Activated CD4-positive, alpha-beta T cell treated with anti-CD3 and anti-CD28 coated beads for 1 hour (primary cell): ENCODE results near the gene MRFAP1.

ENCODE experiments used
- DNase-seq: peaks from one replicate; pipeline ENCODE4 v3.0.0-alpha.2; 2020

MRFAP1 gene

GRCh38 chr4:6640292-6641163 lies at the start of gene MRFAP1:
Gene MRFAP1, plus strand, starts transcription at chr4:6640685. Its CDS starts 178 bp downstream, at chr4:6640863.
- DNase-seq = peak; percentile 93

GRCh38 chr4:6591313-6591712 lies 49.2 kb upstream of the MRFAP1 start:
- no peak for DNase-seq

- no peak for DNase-seq
Observed at GRCh38 chr4:6591781-6592180, 48.7 kb upstream of the MRFAP1 start.

- DNase-seq = no peak
Observed at GRCh38 chr4:6592804-6593563, 47.5 kb upstream of the MRFAP1 start.

GRCh38 chr4:6594341-6594740 lies 46.1 kb upstream of the MRFAP1 start:
- DNase-seq = no peak

GRCh38 chr4:6594826-6595355 lies 45.6 kb upstream of the MRFAP1 start:
- no peak for DNase-seq

- no peak for DNase-seq
Observed at GRCh38 chr4:6595897-6596537, 44.5 kb upstream of the MRFAP1 start.

- DNase-seq = no peak
Observed at GRCh38 chr4:6596948-6597347, 43.5 kb upstream of the MRFAP1 start.

- DNase-seq = no peak
Observed at GRCh38 chr4:6598127-6598526, 42.4 kb upstream of the MRFAP1 start.

GRCh38 chr4:6598641-6599040 lies 41.8 kb upstream of the MRFAP1 start:
- no peak for DNase-seq

GRCh38 chr4:6601661-6602250 lies 38.7 kb upstream of the MRFAP1 start:
- no peak for DNase-seq

GRCh38 chr4:6602289-6602688 lies 38.2 kb upstream of the MRFAP1 start:
- no peak for DNase-seq

GRCh38 chr4:6603128-6603527 lies 37.4 kb upstream of the MRFAP1 start:
- DNase-seq = no peak

GRCh38 chr4:6605114-6605513 lies 35.4 kb upstream of the MRFAP1 start:
- DNase-seq = no peak

GRCh38 chr4:6605605-6606004 lies 34.9 kb upstream of the MRFAP1 start:
- no peak for DNase-seq

GRCh38 chr4:6606465-6607235 lies 33.8 kb upstream of the MRFAP1 start:
- no peak for DNase-seq

GRCh38 chr4:6607368-6608055 lies 33.0 kb upstream of the MRFAP1 start:
- DNase-seq = no peak

- no peak for DNase-seq
Observed at GRCh38 chr4:6608758-6609414, 31.6 kb upstream of the MRFAP1 start.

GRCh38 chr4:6609415-6610079 lies 30.9 kb upstream of the MRFAP1 start:
- DNase-seq = no peak

- no peak for DNase-seq
Observed at GRCh38 chr4:6610856-6611430, 29.5 kb upstream of the MRFAP1 start.
